Measurements from ENCODE around the gene RAB9A.
A peak's percentile ranks its signal among the peaks of the same experiment; 100 is the strongest.
"Not testable (repeated sequence)": the region's sequence is repeated elsewhere in the genome, so short reads cannot be mapped to it uniquely, and the experiment has no call there.

Gene RAB9A

DNA sequence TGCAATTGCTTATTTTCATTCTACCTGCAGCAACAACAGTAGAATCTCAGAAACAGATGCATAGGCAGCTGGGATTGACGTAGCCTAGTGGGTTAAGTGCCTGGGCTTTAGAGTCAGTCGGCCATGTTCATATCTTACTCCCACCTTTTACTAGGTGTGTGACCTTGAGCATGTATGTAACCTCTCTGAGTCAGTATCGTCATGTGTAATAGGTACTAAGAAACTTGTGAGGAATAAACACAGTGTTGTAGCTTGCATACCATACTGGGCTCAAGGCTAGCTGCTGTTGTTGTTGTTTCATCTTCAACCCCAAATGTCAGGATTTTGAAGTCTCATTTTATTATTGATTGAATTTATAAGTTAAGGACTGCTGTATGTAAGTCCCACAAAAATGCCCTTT is 14.2 kb downstream of the RAB9A start:
- no peak for DNase-seq

DNA sequence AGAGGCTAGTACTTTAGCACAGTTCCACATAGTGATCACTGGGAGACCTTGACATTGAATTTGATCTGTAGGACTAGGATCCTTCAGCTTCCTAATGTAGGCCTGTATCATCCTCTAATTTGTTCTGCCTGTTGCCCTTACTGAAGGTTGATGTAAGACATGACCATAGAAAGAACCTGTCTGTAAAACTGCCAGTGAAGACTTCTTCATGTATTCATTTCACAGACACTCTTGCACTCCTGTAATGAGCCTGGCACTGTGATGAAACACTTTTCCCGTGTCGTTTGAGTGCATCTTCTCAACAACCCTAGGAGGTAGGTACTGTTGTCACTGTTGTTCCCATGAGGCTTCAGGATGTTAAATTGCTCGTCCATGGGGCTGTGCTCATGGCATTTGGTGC is 14.7 kb downstream of the RAB9A start:
- no peak for DNase-seq

DNA sequence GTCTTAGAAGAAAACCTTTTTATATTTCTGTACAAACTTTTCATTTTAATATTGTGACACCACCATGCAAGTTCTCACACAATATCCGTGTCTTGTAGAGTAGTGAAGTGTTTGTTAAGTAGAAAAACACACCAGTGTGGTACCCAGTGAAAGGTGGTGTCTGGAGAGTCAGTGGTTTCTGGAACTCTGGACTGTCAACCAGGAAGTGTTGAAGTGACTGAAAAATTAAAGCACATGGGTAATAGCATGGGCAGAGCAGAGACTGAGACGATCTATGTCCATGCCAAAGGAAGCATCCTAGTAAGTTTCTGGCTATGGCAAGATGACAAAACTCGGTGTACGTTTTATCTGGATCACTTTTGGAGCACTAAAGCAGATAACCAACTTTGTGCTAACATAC is 22.2 kb downstream of the RAB9A start:
- DNase-seq, result no peak

DNA sequence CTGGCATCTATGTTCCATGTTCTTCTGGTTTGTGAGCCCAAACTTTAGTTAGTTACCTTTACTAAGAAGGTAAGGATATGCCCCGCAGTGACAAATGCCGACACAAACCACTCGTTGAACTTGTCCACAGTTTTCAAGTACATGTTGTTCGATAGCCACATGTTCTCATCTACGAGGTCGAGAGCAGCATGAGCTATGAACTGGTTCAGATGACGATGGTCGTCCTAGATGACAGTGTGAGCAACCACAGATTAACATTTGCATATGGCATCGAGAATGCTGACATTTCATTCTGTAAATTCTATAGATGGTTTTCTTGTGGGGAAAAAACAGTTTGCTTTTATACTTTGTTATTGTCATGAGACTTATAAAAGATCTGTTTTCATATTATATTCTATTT is 27.5 kb downstream of the RAB9A start:
- DNase-seq, result no peak

DNA sequence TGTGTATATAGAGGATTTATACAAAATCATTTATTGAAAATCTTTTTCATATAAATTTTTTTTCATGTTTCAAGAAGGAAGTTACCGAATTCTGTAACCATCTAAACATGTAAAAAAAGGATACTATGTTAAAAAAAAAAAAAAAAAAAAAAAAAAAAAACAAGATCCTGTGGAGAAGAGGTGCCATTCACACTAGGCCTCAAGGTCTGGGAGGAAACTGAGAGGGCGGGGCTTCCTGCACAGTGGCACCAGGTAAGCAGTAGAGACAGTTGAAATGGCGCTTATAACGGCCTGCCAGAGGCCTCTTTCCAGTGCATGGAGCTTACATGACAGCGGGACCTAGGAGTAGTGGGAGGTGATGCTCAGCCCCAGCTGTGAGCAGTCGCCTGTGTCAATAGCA is 28.0 kb downstream of the RAB9A start:
- DNase-seq, result no peak

DNA sequence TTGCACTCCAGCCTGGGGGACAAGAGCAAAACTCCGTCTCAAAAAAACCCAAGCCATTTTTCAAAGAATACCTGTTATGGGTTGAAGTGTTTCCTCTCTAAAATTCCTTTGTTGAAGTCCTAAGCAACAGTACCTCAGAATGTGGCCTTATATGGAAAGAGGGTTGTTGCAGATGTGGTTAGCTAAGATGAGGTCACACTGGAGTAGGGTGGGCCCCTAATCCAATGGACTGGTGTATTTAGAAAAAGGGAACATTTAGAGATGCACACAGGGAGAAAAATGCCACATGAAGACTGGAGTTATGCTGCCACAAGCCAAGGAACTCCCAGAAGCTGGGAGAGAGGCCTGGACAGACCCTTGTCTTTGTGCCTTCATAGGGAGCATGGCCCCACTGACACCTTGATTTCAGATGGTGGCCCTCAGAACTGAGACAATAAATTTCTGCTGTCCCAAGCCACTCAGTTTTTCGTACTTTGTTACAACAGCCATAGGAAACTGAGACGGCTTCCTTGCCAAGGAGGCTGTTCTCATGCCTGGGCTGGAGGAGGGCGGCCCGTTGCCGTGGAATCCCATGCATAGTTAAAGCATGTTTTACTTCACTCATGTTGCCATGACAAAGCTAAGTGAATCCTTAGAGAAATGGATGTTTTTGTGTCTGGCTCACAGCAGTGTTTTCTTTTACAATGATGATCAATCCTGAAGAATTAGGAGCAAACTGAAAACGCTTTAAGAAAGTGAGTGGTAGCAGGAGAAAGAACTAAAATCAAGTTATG is 29.0 kb downstream of the RAB9A start:
- no peak for DNase-seq

DNA sequence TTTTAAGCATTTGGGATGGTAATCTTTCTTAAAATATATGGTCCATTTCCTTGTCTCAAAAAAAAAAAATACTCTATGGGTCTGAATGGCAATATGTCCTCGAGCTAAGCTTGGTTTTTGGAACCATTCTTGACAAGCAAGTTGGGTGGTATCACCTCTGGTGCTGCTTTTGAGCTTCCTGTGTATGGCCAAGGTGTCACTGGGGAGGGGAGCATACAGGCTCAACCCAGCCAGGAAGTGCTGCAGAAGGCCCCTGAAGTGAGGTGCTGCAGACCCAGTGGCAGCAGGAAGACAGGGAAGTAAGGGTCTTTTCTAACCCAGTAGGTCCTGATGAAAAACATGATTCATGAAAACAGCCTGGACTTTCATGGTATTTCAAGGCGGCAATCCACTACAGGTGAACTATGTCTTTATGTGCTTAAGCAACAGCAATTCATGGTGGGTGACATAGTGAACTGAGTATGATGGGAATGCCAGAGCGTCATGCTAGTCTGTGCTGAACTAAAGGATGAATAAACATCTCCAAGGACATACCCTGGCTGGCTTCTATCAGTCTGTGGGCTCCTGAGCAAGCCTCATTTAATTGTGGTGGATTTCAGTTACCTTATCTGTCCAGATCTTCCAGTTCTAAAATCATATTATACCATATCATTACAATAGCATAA is 30.4 kb downstream of the RAB9A start:
- DNase-seq, result no peak

DNA sequence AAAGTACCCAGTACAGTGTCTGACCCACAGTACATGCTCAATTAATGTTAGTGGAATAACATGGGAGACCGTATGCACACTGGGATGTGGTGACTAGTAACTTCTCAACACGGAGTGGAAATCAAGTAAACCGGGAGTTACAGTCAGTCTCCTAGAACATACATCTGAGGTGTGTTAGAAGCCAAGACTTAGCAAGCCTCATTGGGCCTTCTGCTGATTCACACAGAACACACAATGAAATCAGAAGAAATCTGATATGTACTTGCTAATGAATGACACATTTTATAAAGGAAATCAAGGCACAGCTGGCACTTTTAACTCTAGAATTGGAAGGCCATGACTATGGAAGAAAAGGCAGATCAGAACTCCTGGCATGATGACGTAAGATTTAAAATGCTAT is 32.4 kb downstream of the RAB9A start:
- no peak for DNase-seq

DNA sequence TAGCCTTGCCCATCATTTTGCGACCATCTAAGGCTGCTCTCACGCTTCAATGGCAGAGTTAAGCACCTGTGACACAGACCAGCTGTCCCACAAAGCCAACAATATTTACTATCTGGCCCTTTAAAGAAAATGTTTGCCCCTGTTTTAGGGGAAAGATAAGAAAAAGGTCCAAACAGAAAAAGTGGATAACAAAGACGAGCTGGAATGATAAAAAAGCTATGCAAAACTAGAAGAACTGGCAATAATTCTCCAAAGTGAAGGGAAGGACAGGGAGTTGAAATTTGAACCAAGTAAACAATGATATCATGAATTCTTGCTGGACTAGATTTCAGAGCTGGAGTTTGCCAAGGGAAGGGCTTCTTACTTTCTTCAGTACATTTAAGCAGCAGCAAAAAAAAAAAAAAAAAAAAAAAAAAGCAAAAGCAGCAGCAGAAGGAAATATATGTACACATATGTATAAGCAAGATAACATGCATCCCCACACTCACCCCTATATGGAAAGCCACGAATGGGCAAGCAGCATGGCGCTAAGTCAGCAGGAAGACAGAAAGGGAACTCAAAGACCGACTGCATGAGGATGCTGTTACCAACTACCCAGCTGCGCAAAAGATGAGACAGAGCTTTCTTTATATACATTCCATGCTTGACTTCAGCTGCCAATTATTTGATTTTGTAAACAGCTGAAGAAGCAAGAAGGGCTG is 33.0 kb downstream of the RAB9A start:
- DNase-seq, result peak; percentile 17

DNA sequence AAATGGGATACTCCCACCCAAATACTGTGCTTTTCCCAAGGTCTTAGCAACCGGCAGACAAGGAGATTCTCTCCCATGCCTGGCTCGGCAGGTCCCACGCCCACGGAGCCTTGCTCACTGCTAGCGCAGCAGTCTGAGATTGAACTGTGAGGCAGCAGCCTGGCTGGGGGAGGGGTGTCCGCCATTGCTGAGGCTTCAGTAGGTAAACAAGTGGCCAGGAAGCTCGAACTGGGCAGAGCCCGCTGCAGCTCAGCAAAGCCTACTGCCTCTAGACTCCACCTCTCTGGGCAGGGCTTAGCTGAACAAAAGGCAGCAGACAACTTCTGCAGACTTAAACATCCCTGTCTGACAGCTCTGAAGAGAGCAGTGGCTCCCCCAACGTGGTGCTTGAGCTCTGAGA is 36.0 kb downstream of the RAB9A start:
- not testable (repeated sequence) for DNase-seq

DNA sequence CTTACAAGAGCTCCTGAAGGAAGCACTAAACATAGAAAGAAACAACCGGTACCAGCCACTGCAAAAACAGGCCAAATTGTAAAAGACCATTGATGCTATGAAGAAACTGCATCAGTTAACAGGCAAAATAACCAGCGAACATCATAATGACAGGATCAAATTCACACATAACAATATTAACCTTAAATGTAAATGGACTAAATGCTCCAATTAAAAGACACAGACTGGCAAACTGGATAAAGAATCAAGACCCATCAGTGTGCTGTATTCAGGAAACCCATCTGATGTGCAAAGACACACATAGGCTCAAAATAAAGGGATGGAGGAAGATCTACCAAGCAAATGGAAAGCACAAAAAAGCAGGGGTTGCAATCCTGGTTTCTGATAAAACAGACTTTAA is 37.7 kb downstream of the RAB9A start:
- DNase-seq, result not testable (repeated sequence)

DNA sequence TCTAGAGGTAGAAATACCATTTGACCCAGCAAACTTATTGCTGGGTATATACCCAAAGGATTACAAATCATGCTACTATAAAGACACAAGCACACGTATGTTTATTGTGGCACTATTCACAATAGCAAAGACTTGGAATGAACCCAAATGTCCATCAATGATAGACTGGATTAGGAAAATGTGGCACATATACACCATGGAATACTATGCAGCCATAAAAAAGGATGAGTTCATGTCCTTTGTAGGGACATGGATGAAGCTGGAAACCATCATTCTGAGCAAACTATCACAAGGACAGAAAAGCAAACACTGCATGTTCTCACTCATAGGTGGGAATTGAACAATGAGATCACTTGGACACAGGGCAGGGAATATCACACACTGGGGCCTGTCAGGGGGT is 41.6 kb downstream of the RAB9A start:
- not testable (repeated sequence) for DNase-seq

DNA sequence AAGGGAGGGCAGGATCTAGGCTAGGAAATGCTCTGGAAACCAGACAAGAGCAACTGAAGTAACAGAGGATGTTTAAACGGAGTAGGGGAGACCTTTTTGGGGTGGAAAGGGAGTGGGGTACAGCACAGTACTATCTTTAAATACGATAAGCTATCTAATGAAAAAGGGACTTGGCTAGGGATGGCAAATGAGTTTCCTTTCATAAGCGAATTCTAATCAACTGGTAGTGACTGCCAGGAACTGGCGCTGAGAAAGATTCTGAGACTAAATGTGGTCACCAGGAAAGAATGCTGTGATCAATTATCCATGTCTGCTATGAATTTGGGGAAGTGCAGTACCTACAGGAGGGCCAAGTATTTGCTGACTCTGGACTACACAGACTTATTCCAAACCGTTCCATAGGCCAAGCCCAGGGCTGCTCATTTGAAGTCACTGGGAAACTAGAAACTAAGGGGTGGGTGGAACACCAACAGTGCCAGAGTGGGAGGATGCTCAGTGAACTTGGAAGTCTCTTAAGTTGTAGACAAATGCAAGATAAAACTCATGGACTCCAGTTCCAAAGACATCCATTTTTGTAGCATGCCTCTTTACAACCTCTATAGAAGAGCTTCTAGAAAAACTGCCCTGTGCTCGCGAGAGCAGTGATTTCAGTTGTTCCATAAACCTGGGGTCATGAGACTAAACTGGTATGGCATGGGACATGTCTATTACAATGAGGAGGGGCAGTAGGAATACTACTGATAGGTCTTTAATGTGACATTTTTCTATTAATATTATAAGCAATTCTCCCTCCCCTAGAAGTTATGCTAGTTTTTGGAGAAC is 43.5 kb downstream of the RAB9A start:
- DNase-seq, result no peak

DNA sequence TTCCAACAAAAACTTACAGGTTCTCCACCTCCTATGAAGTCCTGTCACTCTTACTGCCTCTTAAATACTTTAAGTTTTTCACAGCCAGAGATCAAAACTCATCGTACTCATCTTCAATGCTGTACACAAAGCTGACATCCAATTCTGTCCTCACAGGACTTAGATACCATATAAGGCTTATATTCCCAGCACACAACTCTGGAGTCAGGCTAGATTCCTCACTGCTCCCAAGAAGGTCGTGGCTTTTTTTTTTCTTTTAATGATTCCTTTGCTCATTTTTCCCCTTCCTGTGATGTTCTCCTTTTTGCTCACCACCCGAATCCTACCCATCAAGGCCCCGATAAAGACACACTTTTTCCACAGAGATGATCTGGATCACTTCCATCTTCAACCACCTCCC is 44.6 kb downstream of the RAB9A start:
- DNase-seq, result no peak

DNA sequence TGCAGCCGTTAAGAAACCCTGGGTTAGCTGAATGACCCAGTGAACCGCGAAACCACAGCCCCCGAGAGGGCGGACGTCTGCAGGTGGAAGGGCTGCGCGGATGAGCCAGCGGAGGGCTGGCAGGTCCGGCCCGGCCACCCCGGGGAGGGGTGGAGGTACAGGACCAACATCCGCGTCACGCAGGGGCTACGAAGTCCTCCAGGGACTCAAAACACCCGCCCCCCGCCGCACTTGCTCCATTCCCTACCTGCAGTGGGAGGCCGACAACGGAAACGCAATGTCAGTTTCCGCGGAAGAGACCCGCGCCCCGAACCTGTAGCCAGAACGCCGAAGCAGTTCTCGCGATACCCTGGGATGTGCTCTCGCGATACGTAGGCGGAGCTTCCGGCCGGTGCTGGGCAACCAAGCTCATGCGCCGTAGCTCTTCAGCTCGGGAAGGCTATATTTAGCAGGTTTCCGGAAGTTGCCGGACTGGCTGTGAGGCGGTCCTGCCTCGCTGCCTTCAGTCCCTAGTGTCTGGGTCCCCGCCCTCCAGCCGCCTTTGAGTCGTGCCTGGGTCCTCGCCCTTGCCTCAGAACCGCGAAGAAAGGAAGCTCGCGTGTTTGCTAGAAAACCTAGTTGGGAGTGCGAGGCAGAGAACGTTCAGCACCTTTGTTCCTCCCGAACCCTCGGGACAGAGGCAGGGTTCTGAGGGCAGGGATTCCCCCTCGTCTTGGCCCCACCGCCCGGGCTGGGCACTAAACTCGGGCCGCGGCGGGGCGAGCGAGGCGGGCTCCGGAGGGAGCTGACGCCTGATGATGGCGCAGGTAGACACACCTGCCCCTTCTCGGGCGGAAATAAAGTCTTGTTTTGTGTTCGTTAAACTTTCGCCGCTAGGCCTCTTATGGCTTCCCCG is 45.6 kb downstream of the RAB9A start, which contains the start of the genes OFD1 and TRAPPC2:
OFD1 (plus strand) TSS at position 471 of the 895 bp plus-strand sequence; CDS start at position 795, 324 bp downstream.
TRAPPC2 (minus strand) TSS at position 343 of the 895 bp plus-strand sequence. CDS start 14,657 bp downstream, outside the sequence.
- peak; percentile 95 for DNase-seq

DNA sequence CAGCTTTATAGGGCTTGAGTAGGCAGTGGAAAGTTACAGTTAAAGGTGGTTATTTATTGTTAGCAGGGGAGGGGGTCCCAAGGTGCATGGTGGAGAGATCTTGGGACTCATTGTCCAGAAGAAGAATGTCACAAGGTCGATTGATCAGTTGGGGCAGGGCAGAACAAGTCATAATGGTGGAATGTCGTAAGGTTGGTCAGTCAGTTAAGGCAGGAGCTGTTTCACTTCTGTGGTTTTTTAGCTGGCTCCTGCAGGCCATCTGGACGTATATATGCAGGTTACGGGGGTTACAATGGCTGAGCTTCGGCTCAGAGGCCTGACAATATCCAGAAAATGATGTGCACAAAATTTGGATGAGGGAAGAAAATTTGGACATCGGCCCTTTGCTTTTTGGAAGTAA is 52.8 kb downstream of the RAB9A start:
- no peak for DNase-seq

DNA sequence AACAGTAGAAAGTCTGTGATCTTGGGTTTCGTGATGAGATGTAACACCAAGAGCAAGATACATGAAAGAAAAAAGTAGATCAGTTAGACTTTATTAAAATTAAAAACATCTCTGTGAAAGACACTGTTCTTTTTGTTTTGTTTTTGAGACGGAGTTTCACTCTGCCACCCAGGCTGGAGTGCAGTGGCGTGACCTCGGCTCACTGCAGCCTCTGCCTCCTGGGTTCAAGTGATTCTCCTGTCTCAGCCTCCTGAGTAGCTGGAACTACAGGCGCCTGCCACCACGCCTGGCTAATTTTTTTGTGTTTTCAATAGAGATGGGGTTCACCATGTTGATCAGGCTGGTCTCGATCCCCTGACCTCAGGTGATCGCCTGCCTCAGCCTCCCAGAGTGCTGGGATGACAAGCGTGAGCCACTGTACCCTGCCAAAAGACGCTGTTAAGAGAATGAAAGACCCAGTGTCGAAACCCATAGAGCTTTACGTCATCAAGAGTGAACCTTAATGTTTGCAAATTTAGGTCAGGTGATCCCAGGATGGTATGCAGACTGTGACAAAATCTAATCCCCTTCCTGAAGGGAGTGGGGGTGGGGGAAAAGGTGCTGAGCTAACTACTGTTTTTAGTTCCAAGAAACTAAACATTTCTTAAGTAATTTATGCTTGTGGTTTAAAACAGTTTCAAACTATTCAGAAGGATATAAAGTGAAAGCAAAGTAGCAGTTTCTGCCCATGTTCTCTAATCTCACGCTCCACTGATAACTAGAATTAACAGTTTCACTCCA is 53.7 kb downstream of the RAB9A start:
- DNase-seq, result no peak

DNA sequence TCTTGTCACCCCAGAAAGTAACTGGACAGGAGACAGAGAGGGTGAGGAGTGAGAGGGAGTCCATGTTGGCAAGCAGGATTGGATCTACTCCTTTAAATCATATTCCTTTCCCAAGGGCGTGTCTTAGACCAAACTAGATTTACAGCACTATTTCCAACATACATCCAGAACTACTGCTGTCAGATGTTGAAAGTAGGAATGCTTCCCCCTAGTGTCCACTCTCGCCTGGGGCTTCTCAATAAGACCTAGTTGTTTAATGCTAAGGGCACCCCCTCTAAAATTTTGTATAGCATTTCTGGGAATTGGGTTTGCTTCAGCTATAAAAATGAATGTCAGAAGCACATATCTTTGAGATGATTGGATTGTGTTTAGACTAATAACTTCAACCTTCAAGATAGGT is 58.9 kb downstream of the RAB9A start:
- peak; percentile 43 for DNase-seq

DNA sequence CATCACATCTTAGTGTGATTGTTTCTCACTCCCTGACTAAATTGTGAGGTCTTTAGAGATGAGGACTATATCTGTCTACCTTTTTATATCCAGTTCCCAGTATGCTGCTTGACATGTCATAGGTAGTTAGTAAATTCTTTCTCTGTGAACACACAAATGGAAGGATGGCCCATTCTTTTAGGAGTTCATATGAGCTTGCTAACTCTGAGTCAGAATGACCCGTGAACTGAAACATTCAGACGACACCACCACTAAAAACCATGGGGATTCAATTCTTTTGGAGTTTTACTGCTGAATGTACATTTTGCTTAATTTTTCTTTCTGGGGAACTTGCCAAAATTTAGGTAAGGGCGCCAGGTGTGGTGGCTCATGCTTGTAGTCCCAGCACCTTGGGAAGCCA is 59.6 kb downstream of the RAB9A start:
- no peak for DNase-seq

DNA sequence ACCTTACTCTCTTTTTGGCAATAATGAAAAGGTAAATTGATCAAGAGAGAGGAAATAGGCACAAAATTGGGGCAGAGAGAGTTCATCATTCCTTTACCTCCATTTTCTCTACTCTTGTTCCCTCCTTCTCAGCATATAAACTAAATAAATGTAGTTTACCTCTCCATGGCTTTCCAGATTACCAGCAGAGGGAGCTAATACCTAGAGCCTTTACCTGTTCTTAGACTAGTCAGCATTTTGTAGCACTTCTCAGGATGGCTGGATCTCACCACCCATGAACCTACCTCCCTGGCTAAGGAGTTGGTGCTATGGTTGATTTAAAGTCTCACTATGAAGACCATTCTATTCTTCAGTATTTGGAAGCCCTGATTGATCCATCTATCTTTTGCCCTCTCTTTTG is 61.3 kb downstream of the RAB9A start:
- DNase-seq, result peak; percentile 53

DNA sequence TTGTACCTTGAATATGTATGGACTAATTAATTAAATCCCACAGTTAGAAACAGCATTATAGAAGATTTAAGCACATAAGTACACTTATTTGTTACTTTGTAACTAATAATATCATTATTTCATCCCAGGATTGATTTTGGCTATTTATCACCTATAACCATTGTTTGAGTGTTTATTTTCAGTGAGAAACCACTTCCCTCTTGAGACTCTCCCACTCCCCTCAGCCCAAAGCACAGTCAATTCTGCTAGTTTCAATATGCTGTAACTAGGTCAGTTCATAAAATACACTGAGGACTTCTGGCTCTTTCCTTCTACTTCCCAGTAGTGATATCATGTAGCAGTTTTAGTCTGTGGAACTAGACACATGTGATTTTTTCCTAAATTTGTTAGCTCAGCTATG is 61.9 kb downstream of the RAB9A start:
- DNase-seq, result no peak

Measured in NCI-H526 treated with DMSO at 0.1 percent for 48 hours (cell line).